ENCODE data around the gene DSPP.
"Not testable (repeated sequence)": the region's sequence is repeated elsewhere in the genome, so short reads cannot be mapped to it uniquely, and the experiment has no call there.

DSPP gene

DNA sequence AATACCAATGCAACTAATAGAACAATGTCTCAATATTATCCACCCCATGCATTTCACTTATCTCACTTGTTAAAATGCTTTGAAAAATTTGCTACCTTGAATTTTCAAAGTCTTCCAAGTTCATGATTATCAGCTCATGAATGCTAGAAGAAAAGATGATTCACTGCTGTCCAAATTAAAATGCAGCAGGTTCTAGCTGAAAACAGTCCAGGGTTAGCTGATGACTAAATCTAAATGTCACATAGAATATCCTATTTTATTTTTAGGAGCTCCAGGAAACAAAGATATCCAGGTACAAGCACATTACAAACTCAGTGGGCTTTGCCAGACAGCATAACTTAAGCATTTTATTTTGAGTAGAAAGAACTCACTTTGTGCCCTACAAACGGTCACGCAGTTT is 41.1 kb upstream of the DSPP start (continued):
- TF ChIP-seq, protein P1, sequence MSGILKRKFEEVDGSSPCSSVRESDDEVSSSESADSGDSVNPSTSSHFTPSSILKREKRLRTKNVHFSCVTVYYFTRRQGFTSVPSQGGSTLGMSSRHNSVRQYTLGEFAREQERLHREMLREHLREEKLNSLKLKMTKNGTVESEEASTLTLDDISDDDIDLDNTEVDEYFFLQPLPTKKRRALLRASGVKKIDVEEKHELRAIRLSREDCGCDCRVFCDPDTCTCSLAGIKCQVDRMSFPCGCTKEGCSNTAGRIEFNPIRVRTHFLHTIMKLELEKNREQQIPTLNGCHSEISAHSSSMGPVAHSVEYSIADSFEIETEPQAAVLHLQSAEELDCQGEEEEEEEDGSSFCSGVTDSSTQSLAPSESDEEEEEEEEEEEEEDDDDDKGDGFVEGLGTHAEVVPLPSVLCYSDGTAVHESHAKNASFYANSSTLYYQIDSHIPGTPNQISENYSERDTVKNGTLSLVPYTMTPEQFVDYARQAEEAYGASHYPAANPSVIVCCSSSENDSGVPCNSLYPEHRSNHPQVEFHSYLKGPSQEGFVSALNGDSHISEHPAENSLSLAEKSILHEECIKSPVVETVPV (CRISPR knock-in tag; IDR thresholded peaks at IDR 0.05) = no peak
- no peak for TF ChIP-seq ZFP3 (CRISPR knock-in tag; IDR thresholded peaks at IDR 0.05)

- no peak for TF ChIP-seq GLIS3 (CRISPR knock-in tag; IDR thresholded peaks at IDR 0.05)
- TF ChIP-seq, protein P2, sequence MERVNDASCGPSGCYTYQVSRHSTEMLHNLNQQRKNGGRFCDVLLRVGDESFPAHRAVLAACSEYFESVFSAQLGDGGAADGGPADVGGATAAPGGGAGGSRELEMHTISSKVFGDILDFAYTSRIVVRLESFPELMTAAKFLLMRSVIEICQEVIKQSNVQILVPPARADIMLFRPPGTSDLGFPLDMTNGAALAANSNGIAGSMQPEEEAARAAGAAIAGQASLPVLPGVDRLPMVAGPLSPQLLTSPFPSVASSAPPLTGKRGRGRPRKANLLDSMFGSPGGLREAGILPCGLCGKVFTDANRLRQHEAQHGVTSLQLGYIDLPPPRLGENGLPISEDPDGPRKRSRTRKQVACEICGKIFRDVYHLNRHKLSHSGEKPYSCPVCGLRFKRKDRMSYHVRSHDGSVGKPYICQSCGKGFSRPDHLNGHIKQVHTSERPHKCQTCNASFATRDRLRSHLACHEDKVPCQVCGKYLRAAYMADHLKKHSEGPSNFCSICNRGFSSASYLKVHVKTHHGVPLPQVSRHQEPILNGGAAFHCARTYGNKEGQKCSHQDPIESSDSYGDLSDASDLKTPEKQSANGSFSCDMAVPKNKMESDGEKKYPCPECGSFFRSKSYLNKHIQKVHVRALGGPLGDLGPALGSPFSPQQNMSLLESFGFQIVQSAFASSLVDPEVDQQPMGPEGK (CRISPR knock-in tag; IDR thresholded peaks at IDR 0.05; ENCODE audit: borderline replicate concordance) = no peak
- TF ChIP-seq, protein P1 (CRISPR knock-in tag; IDR thresholded peaks at IDR 0.05) = no peak
- TF ChIP-seq PPARA (CRISPR knock-in tag; IDR thresholded peaks at IDR 0.05; ENCODE audit: borderline replicate concordance) = no peak
- no peak for TF ChIP-seq BACH2 (CRISPR knock-in tag; IDR thresholded peaks at IDR 0.05; ENCODE audit: borderline replicate concordance)
- no peak for TF ChIP-seq ZNF70 (CRISPR knock-in tag; IDR thresholded peaks at IDR 0.05)
- no peak for ATAC-seq
These were observed 38.0 kb upstream of the DSPP start for GRCh38 chr4:87570290-87570805.

DNA sequence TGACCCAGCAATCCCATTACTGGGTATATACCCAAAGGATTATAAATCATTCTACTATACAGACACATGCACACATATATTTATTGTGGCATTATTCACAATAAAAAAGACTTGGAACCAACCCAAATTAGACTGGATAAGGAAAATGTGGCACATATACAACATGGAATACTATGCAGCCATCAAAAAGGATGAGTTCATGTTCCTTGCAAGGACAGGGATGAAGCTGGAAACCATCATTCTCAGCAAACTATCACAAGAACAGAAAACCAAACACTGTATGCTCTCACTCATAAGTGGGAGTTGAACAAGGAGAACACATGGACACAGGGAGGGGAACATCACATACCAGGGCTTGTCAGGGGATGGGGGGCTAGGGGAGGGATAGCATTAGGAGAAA is 34.0 kb upstream of the DSPP start:
- ATAC-seq = not testable (repeated sequence)
- 0 out of 2 replicates have a peak, but pooled peaks have one; percentile 17 for TF ChIP-seq ZNF8 (CRISPR knock-in tag; IDR thresholded peaks at IDR 0.05)

GRCh38 chr4:87574996-87575395 is 33.3 kb upstream of the DSPP start:
- ATAC-seq = no peak
- TF ChIP-seq ZFP3 (CRISPR knock-in tag; IDR thresholded peaks at IDR 0.05) (no peak), TOX (CRISPR knock-in tag; IDR thresholded peaks at IDR 0.05; ENCODE audit: borderline replicate concordance) (no peak), RARB (CRISPR knock-in tag; IDR thresholded peaks at IDR 0.05) (no peak), ZFP30 (CRISPR knock-in tag; IDR thresholded peaks at IDR 0.05) (no peak), CSDC2 (CRISPR knock-in tag; IDR thresholded peaks at IDR 0.05) (no peak)
- TF ChIP-seq, protein P1 (CRISPR knock-in tag; IDR thresholded peaks at IDR 0.05) = no peak

- ATAC-seq = no peak
- TF ChIP-seq TOX (CRISPR knock-in tag; IDR thresholded peaks at IDR 0.05; ENCODE audit: borderline replicate concordance) (no peak), ZFP3 (CRISPR knock-in tag; IDR thresholded peaks at IDR 0.05) (no peak), ESRRG (CRISPR knock-in tag; IDR thresholded peaks at IDR 0.05) (no peak), CSDC2 (CRISPR knock-in tag; IDR thresholded peaks at IDR 0.05) (no peak), ZNF565 (CRISPR knock-in tag; conservative IDR thresholded peaks at IDR 0.05; ENCODE audit: low read depth) (no peak), ARNTL (CRISPR knock-in tag; IDR thresholded peaks at IDR 0.05; ENCODE audit: borderline replicate concordance, low read depth) (no peak)
These were observed 32.9 kb upstream of the DSPP start for GRCh38 chr4:87575408-87575807.

DNA sequence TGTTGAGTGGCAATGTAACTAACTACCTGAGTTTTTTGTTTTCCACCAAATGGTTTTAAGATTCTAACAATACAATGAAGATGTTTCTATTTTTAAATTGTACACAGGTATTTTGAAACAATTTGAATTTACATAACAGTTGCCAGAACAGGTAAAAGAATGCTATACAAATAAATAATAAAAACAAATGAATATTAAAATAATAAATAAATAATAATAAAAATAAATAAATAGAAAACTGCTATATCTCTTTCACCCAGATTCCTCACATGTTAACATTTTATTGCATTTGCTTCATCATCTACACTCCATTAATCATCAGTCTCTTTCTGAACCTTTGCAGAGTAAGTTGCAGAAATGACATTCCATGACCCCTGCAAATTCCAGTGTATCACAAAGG is 32.3 kb upstream of the DSPP start:
- ATAC-seq = no peak
- TF ChIP-seq ZNF565 (CRISPR knock-in tag; conservative IDR thresholded peaks at IDR 0.05; ENCODE audit: low read depth) (no peak), RARB (CRISPR knock-in tag; IDR thresholded peaks at IDR 0.05) (no peak), ZNF70 (CRISPR knock-in tag; IDR thresholded peaks at IDR 0.05) (no peak), PPARA (CRISPR knock-in tag; IDR thresholded peaks at IDR 0.05; ENCODE audit: borderline replicate concordance) (no peak), OSR1 (CRISPR knock-in tag; IDR thresholded peaks at IDR 0.05) (no peak), TOX (CRISPR knock-in tag; IDR thresholded peaks at IDR 0.05; ENCODE audit: borderline replicate concordance) (no peak), GLIS3 (CRISPR knock-in tag; IDR thresholded peaks at IDR 0.05) (no peak), ZFP30 (CRISPR knock-in tag; IDR thresholded peaks at IDR 0.05) (no peak), ESRRG (CRISPR knock-in tag; IDR thresholded peaks at IDR 0.05) (no peak), ZFP3 (CRISPR knock-in tag; IDR thresholded peaks at IDR 0.05) (no peak), ISL1 (CRISPR knock-in tag; IDR thresholded peaks at IDR 0.05) (no peak), CSDC2 (CRISPR knock-in tag; IDR thresholded peaks at IDR 0.05) (no peak), TCF4 (CRISPR knock-in tag; IDR thresholded peaks at IDR 0.05; ENCODE audit: borderline replicate concordance) (no peak), POU6F1 (CRISPR knock-in tag; IDR thresholded peaks at IDR 0.05; ENCODE audit: borderline replicate concordance, low read depth) (no peak), ARNTL (CRISPR knock-in tag; IDR thresholded peaks at IDR 0.05; ENCODE audit: borderline replicate concordance, low read depth) (no peak)
- TF ChIP-seq, protein P3, sequence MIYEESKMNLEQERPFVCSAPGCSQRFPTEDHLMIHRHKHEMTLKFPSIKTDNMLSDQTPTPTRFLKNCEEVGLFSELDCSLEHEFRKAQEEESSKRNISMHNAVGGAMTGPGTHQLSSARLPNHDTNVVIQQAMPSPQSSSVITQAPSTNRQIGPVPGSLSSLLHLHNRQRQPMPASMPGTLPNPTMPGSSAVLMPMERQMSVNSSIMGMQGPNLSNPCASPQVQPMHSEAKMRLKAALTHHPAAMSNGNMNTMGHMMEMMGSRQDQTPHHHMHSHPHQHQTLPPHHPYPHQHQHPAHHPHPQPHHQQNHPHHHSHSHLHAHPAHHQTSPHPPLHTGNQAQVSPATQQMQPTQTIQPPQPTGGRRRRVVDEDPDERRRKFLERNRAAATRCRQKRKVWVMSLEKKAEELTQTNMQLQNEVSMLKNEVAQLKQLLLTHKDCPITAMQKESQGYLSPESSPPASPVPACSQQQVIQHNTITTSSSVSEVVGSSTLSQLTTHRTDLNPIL (CRISPR knock-in tag; IDR thresholded peaks at IDR 0.05; ENCODE audit: low read depth) = no peak
- TF ChIP-seq, protein P1 (CRISPR knock-in tag; IDR thresholded peaks at IDR 0.05) = no peak

Measured in SK-N-SH treated with all-trans-retinoic acid at 6 μM for 48 hours (cell line).